Measurements from ENCODE around the gene KY.

- no peak for TF ChIP-seq POLR2AphosphoS5 (IDR thresholded peaks at IDR 0.05; ENCODE audit: low read depth, low read length)
- no peak for TF ChIP-seq SIN3A (IDR thresholded peaks at IDR 0.05; ENCODE audit: borderline replicate concordance, insufficient read depth, low read length)
- TF ChIP-seq TAF1 (IDR thresholded peaks at IDR 0.05; ENCODE audit: borderline replicate concordance, insufficient read depth, low read length): no peak
Measured at GRCh38 chr3:134699141-134699711, 48.4 kb upstream of the KY start.
